ENCODE data around the gene ZNHIT1.
"Not testable (repeated sequence)": the region's sequence is repeated elsewhere in the genome, so short reads cannot be mapped to it uniquely, and the experiment has no call there.

DNA sequence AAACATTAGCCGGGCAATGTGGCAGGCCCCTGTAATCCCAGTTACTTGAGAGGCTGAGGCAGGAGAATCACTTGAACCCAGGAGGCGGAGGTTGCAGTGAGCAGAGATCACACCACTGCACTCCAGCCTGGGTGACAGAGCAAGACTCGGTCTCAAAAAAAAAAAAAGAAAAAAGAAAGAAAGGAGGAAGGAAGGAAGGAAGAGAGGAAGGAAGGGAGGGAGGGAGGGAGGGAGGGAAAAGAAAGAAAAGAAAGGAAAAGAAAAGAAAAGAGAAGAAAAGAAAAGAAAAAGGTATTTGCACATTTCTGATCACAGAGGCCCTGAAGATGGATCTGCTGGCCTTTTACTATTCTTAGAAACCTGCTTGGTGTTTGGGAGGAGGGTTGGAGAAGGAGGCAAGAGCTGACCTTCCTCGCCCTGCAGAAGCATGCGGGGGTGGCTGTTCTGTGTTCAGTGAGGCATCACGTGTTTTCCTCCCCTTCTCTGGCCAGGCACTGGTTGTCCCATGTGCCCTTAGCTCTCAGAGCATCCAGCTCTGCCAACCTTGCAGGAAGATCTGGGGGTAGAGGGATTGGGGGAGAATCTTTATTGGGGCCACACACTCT is 46.2 kb downstream of the ZNHIT1 start:
- TF ChIP-seq, protein P1, sequence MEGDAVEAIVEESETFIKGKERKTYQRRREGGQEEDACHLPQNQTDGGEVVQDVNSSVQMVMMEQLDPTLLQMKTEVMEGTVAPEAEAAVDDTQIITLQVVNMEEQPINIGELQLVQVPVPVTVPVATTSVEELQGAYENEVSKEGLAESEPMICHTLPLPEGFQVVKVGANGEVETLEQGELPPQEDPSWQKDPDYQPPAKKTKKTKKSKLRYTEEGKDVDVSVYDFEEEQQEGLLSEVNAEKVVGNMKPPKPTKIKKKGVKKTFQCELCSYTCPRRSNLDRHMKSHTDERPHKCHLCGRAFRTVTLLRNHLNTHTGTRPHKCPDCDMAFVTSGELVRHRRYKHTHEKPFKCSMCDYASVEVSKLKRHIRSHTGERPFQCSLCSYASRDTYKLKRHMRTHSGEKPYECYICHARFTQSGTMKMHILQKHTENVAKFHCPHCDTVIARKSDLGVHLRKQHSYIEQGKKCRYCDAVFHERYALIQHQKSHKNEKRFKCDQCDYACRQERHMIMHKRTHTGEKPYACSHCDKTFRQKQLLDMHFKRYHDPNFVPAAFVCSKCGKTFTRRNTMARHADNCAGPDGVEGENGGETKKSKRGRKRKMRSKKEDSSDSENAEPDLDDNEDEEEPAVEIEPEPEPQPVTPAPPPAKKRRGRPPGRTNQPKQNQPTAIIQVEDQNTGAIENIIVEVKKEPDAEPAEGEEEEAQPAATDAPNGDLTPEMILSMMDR (IDR thresholded peaks at IDR 0.05; ENCODE audit: insufficient read depth, low read depth, low read length), result not testable (repeated sequence)
- not testable (repeated sequence) for TF ChIP-seq EZH2 (IDR thresholded peaks at IDR 0.05; ENCODE audit: insufficient read depth, low read length)
